Spleen (tissue), 11 donors: Measurements from ENCODE around the gene PDE2A. TPM values are rescaled to one million over a fixed set of nuclear protein-coding genes. Genes with fewer than 3 reads are reported as not detected.

Source experiments
- DNase-seq: peaks from one replicate; pipeline ENCODE4 v3.0.0-alpha.2; 2020
- H3K27ac ChIP-seq, 8 donors: fragments of 200-600 bp; sonication (generic) in 7 of 8; 1 replicate in 4 of 8; 2 replicates in 4 of 8; pipeline versions ENCODE4 v1.5.0 to v1.8.0; 2016 to 2021; ENCODE audit warnings: inconsistent platforms in 4 of 8, mild to moderate bottlenecking in 4 of 8, moderate library complexity in 1 of 8
- H3K27me3 ChIP-seq, 7 donors: fragments of 200-600 bp; sonication (generic) in 6 of 7; replicated peaks in 1 of 7; 1 replicate in 4 of 7; 2 replicates in 3 of 7; pipeline versions ENCODE4 v1.5.0 to v1.8.0; 2016 to 2021; ENCODE audit warnings: inconsistent platforms in 3 of 7, mild to moderate bottlenecking in 1 of 7
- H3K36me3 ChIP-seq, 6 donors: fragments of 200-600 bp; sonication (generic) in 5 of 6; 1 replicate in 4 of 6; 2 replicates in 2 of 6; pipeline versions ENCODE4 v1.5.0 to v1.8.0; 2016 to 2021; ENCODE audit warnings: inconsistent platforms in 2 of 6
- H3K4me1 ChIP-seq, 6 donors: fragments of 200-600 bp; sonication (generic) in 5 of 6; 1 replicate in 3 of 6; 2 replicates in 3 of 6; pipeline versions ENCODE4 v1.5.0 to v1.8.0; 2016 to 2021; ENCODE audit warnings: inconsistent platforms in 3 of 6
- H3K4me3 ChIP-seq, 8 donors: fragments of 200-600 bp; sonication (generic) in 7 of 8; 1 replicate in 4 of 8; 2 replicates in 4 of 8; pipeline versions ENCODE4 v1.5.0 to v1.8.0; 2016 to 2021; ENCODE audit warnings: inconsistent platforms in 4 of 8, mild to moderate bottlenecking in 4 of 8, moderate library complexity in 2 of 8
- H3K9me3 ChIP-seq, 8 donors: fragments of 200-600 bp; sonication (generic) in 7 of 8; 1 replicate in 4 of 8; 2 replicates in 4 of 8; pipeline versions ENCODE4 v1.5.0 to v1.8.0; 2016 to 2021; ENCODE audit warnings: inconsistent platforms in 4 of 8
- CTCF ChIP-seq, 11 experiments: fragments of 200-600 bp in 7 of 11; fragments of 450-650 bp in 4 of 11; sonication (generic) in 4 of 11; IDR thresholded peaks in 8 of 11; conservative IDR thresholded peaks in 3 of 11; 1 replicate in 7 of 11; 2 replicates in 4 of 11; pipeline versions ENCODE4 v1.4.0 to v1.8.0; 2016 to 2021; ENCODE audit warnings: antibody characterized with exemption in 11 of 11, inconsistent platforms in 4 of 11, mild to moderate bottlenecking in 1 of 11
- POLR2A ChIP-seq, 3 donors: fragments of 450-650 bp; IDR thresholded peaks; one replicate each; pipeline ENCODE4 v1.5.1; 2017; ENCODE audit warnings: antibody characterized with exemption in 3 of 3, mild to moderate bottlenecking in 1 of 3
- POLR2AphosphoS5 ChIP-seq, 3 donors: sonication (generic); formaldehyde crosslinking; IDR thresholded peaks; one replicate each; pipeline ENCODE4 v1.5.1; 2017; ENCODE audit warnings: antibody characterized with exemption in 3 of 3
- WGBS, 5 donors: extraction: QIAGEN DNeasy Blood & Tissue Kit in 3 of 5; methylation state at CpG; one replicate each; pipeline versions ENCODE4 v1.1.5 to v1.1.7; 2013 to 2018; 5-methylcytosine and 5-hydroxymethylcytosine counted together
- intact Hi-C: fragments of 100-400 bp; cut with DNase I; formaldehyde crosslinking; loops from one replicate; pipeline ENCODE4 v1.15.0; 2023; ENCODE audit warnings: low total_unique reads
- polyA plus RNA-seq, 3 donors: library from polyadenylated mRNA; stranded (reverse); fragments of 200-250 nt; gene quantifications; one replicate each; pipeline ENCODE4 v1.2.1, GENCODE V29; 2013
- total RNA-seq, 7 donors: library from RNA; depleted of rRNA in 3 of 7; stranded (reverse); fragments of >200 nt in 3 of 7; fragmentation: NEBNext Ultra II Directional in 4 of 7; extraction: Animal tissue kit (Norgen Biotek cat#: 25700) in 4 of 7; gene quantifications; one replicate each; pipeline versions ENCODE4 v1.1.0 to v1.2.1, GENCODE V29; 2016 to 2021
- donor health status: healthy with polysubstance abuse.
- donor health status: DM: no; HTN: no; CAD: no; lungs with moderate emphysema.
- donor health status: DM: no; HTN: no; CAD: no.
- donor health status: Bipolar disorder and iron deficiency.
- donor health status: healthy.
- donor health status: DM: no; HTN: no; CAD: no.
- donor health status: DM: yes; HTN: yes; CAD: no.

The PDE2A gene
- total and polyA plus RNA-seq, 10 donors = 58.2 to 584 (median 333) TPM

- peak overlapping the region; percentile 63 to 87 (median 81) for H3K27ac ChIP-seq
- no peak for DNase-seq
- 59 to 80% (median 66%) methylated on average over 11 of the region's 11 CpGs for WGBS, 5 donors
Observed at GRCh38 chr11:72626414-72626936, 47.7 kb downstream of the PDE2A start.

GRCh38 chr11:72625691-72626413, 48.4 kb downstream of the PDE2A start:
- Histone ChIP-seq H3K9me3 (no peaks in the 10 kb centered on the region), H3K27ac (peak overlapping the region; percentile 63 to 87 (median 81))
- peak; percentile 83 for DNase-seq

More at GRCh38 chr11:72626414-72626936, 47.7 kb downstream of the PDE2A start:
- intact Hi-C loops = no loop called here
- Histone ChIP-seq H3K9me3 (no peaks in the 10 kb centered on the region), H3K27me3 (no peaks in the 10 kb centered on the region), H3K4me1 (peaks cover 34 to 92% (median 66%) of the 10 kb centered on the region in 6 donors), H3K4me3 (no peak overlapping the region), H3K36me3 (peaks cover 0 to 20% (median 0%) of the 10 kb centered on the region in 6 donors)
- TF ChIP-seq POLR2AphosphoS5 (IDR thresholded peaks at IDR 0.05) (peak in 1 of 3 donors; percentile 29), CTCF (IDR thresholded peaks at IDR 0.05 in 8 of 11, conservative IDR thresholded peaks at IDR 0.05 in 3 of 11) (no peak)

GRCh38 chr11:72624496-72625201, 49.6 kb downstream of the PDE2A start:
- Histone ChIP-seq H3K36me3 (peaks cover 0 to 11% (median 0%) of the 10 kb centered on the region in 6 donors), H3K27me3 (no peaks in the 10 kb centered on the region), H3K4me1 (peaks cover 31 to 92% (median 72%) of the 10 kb centered on the region in 6 donors), H3K9me3 (no peaks in the 10 kb centered on the region), H3K4me3 (peak overlapping the region in 2 of 8 donors; percentile 8 to 28), H3K27ac (peak overlapping the region; percentile 43 to 87 (median 81))
- no peak for TF ChIP-seq POLR2A (IDR thresholded peaks at IDR 0.05)
- peak; percentile 81 to 85 (median 83) for TF ChIP-seq POLR2AphosphoS5 (IDR thresholded peaks at IDR 0.05)
- intact Hi-C loops = no loop called here
- peak; percentile 86 for DNase-seq
- WGBS, 5 donors = 41 to 50% (median 48%) methylated on average over 12 of the region's 12 CpGs

More at GRCh38 chr11:72625691-72626413, 48.4 kb downstream of the PDE2A start:
- WGBS, 5 donors = 50 to 60% (median 52%) methylated on average over 15 to 20 of the region's 20 CpGs
- Histone ChIP-seq H3K4me3 (peak overlapping the region in 1 of 8 donors; percentile 28), H3K4me1 (peaks cover 35 to 92% (median 69%) of the 10 kb centered on the region in 6 donors), H3K27me3 (no peaks in the 10 kb centered on the region), H3K36me3 (peaks cover 0 to 20% (median 0%) of the 10 kb centered on the region in 6 donors)
- TF ChIP-seq CTCF (IDR thresholded peaks at IDR 0.05 in 8 of 11, conservative IDR thresholded peaks at IDR 0.05 in 3 of 11) (no peak), POLR2A (IDR thresholded peaks at IDR 0.05) (no peak), POLR2AphosphoS5 (IDR thresholded peaks at IDR 0.05) (peak; percentile 83 to 85 (median 84))
- intact Hi-C loops = no loop called here

- no peak overlapping the region for H3K4me3 ChIP-seq
- 78 to 91% (median 85%) methylated on average over 8 of the region's 8 CpGs for WGBS, 5 donors
- H3K4me1 ChIP-seq = peaks cover 25 to 92% (median 73%) of the 10 kb centered on the region in 6 donors
- no peaks in the 10 kb centered on the region for H3K36me3 ChIP-seq
- peak overlapping the region in 1 of 8 donors; percentile 34 for H3K27ac ChIP-seq
- no peaks in the 10 kb centered on the region for H3K9me3 ChIP-seq
- intact Hi-C loops = no loop called here
- no peak for TF ChIP-seq CTCF (IDR thresholded peaks at IDR 0.05 in 8 of 11, conservative IDR thresholded peaks at IDR 0.05 in 3 of 11)
- TF ChIP-seq POLR2AphosphoS5 (IDR thresholded peaks at IDR 0.05) = peak in 1 of 3 donors; percentile 32
- no peak for TF ChIP-seq POLR2A (IDR thresholded peaks at IDR 0.05)
- no peaks in the 10 kb centered on the region for H3K27me3 ChIP-seq
- no peak for DNase-seq
Observed at GRCh38 chr11:72623052-72623451, 51.2 kb downstream of the PDE2A start.
